Transverse colon (tissue), 4 donors: ENCODE data around the gene KMT2E. TPM values are rescaled to one million over a fixed set of nuclear protein-coding genes. Genes with fewer than 3 reads are reported as not detected.

Experiments used
- DNase-seq: peaks from one replicate; pipeline ENCODE4 v3.0.0-alpha.2; 2019
- H3K27ac ChIP-seq, 4 donors: fragments of 200-600 bp; sonication (generic); 2 replicates each; pipeline ENCODE4 v1.5.1; 2016 to 2018; ENCODE audit warnings: inconsistent platforms in 4 of 4
- H3K27me3 ChIP-seq: fragments of 200-600 bp; sonication (generic); 2 replicates; pipeline ENCODE4 v1.5.1; 2017; ENCODE audit warnings: inconsistent platforms
- H3K36me3 ChIP-seq, 4 donors: fragments of 200-600 bp; sonication (generic); 2 replicates each; pipeline ENCODE4 v1.5.1; 2017 to 2019; ENCODE audit warnings: inconsistent platforms in 4 of 4
- H3K4me1 ChIP-seq, 4 donors: fragments of 200-600 bp; sonication (generic); 2 replicates each; pipeline ENCODE4 v1.5.1; 2017 to 2020; ENCODE audit warnings: inconsistent platforms in 4 of 4
- H3K4me3 ChIP-seq, 4 donors: fragments of 200-600 bp; sonication (generic); 1 replicate in 1 of 4; 2 replicates in 3 of 4; pipeline versions ENCODE4 v1.5.1 to v1.6.1; 2017 to 2019; ENCODE audit warnings: inconsistent platforms in 4 of 4
- H3K9me3 ChIP-seq, 2 donors: fragments of 200-600 bp; sonication (generic); 2 replicates each; pipeline ENCODE4 v1.5.1; 2017 to 2019; ENCODE audit warnings: inconsistent platforms in 2 of 2
- CTCF ChIP-seq, 5 experiments: fragments of 200-600 bp in 3 of 5; fragments of 450-650 bp in 2 of 5; sonication (generic) in 3 of 5; IDR thresholded peaks; 1 replicate in 2 of 5; 2 replicates in 3 of 5; pipeline ENCODE4 v1.5.1; 2016 to 2017; ENCODE audit warnings: antibody characterized with exemption in 5 of 5, inconsistent platforms in 3 of 5, mild to moderate bottlenecking in 2 of 5, moderate library complexity in 1 of 5
- EP300 ChIP-seq: sonication (generic); formaldehyde crosslinking; IDR thresholded peaks from one replicate; pipeline ENCODE4 v1.6.1; 2017; ENCODE audit warnings: antibody characterized with exemption, low read depth
- POLR2A ChIP-seq: fragments of 450-650 bp; IDR thresholded peaks from one replicate; pipeline ENCODE4 v1.6.1; 2016; ENCODE audit warnings: antibody characterized with exemption, mild to moderate bottlenecking, moderate library complexity
- POLR2AphosphoS5 ChIP-seq, 3 donors: sonication (generic); formaldehyde crosslinking; IDR thresholded peaks; one replicate each; pipeline ENCODE4 v1.6.1; 2016; ENCODE audit warnings: antibody characterized with exemption in 3 of 3
- WGBS, 2 donors: methylation state at CpG; one replicate each; pipeline ENCODE4 v1.1.5; 2018; ENCODE audit warnings: low coverage in 1 of 2; 5-methylcytosine and 5-hydroxymethylcytosine counted together
- in situ Hi-C, 4 donors: fragments of 200-750 bp; cut with MboI; loops; one replicate each; pipeline versions ENCODE4 v1.15.0 to v1.15.1; 2017; ENCODE audit warnings: low sequenced_read_pairs in 3 of 4, low pct_ligation_motif_present in 1 of 4, low pct_unique_long_range_greater_than_20kb in 1 of 4
- intact Hi-C: fragments of 100-400 bp; cut with DNase I; formaldehyde crosslinking; loops from one replicate; pipeline ENCODE4 v1.15.1; 2023; ENCODE audit warnings: low total_unique reads
- total RNA-seq, 4 donors: library from RNA; depleted of rRNA; stranded (reverse); fragments of >200 nt; gene quantifications; one replicate each; pipeline ENCODE4 v1.1.0, GENCODE V29; 2016

Gene KMT2E
- total RNA-seq, 4 donors from 2014 or later, result 86.8 to 362 (median 178) TPM

- intact Hi-C loops, result no loop called here
- H3K36me3 ChIP-seq, result peaks cover 0 to 10% (median 0%) of the 10 kb centered on the region in 4 donors
These were observed 116.0 kb downstream of the KMT2E start for GRCh38 chr7:105130048-105130447.

GRCh38 chr7:105130580-105130979, 116.6 kb downstream of the KMT2E start:
- in situ Hi-C loops (no loop called here), intact Hi-C loops (no loop called here)
- Histone ChIP-seq H3K9me3 (no peaks in the 10 kb centered on the region), H3K36me3 (peaks cover 0 to 6% (median 0%) of the 10 kb centered on the region in 4 donors), H3K27me3 (no peaks in the 10 kb centered on the region), H3K27ac (no peak overlapping the region), H3K4me3 (no peak overlapping the region), H3K4me1 (no peaks in the 10 kb centered on the region)
- TF ChIP-seq CTCF (IDR thresholded peaks at IDR 0.05), result no peak
- TF ChIP-seq EP300, result no peak
- no peak for TF ChIP-seq POLR2AphosphoS5 (IDR thresholded peaks at IDR 0.05)
- TF ChIP-seq POLR2A, result no peak
- no peak for DNase-seq
- 95 to 96% methylated on average over 2 of the region's 2 CpGs for WGBS, 2 donors

More at GRCh38 chr7:105130048-105130447, 116.0 kb downstream of the KMT2E start:
- Histone ChIP-seq H3K4me1 (no peaks in the 10 kb centered on the region), H3K4me3 (no peak overlapping the region), H3K27ac (no peak overlapping the region), H3K27me3 (no peaks in the 10 kb centered on the region), H3K9me3 (no peaks in the 10 kb centered on the region)
- in situ Hi-C loops, result no loop called here
- no peak for DNase-seq
- WGBS, 2 donors, result 91% methylated on average over 5 of the region's 5 CpGs; no CpG with 5 or more reads in 1 of the 2 donors
- TF ChIP-seq POLR2AphosphoS5 (IDR thresholded peaks at IDR 0.05) (no peak), POLR2A (no peak), CTCF (IDR thresholded peaks at IDR 0.05) (no peak), EP300 (no peak)

- peaks cover 0 to under 1% (median 0%) of the 10 kb centered on the region in 4 donors for H3K36me3 ChIP-seq
- in situ Hi-C loops, result no loop called here
- no peak overlapping the region for H3K4me3 ChIP-seq
- 81 to 85% methylated on average over 10 to 12 of the region's 12 CpGs for WGBS, 2 donors
- intact Hi-C loops, result no loop called here
- no peak for DNase-seq
- no peak for TF ChIP-seq POLR2A
- TF ChIP-seq CTCF (IDR thresholded peaks at IDR 0.05), result no peak
- TF ChIP-seq EP300, result no peak
- TF ChIP-seq POLR2AphosphoS5 (IDR thresholded peaks at IDR 0.05), result no peak
- no peaks in the 10 kb centered on the region for H3K27me3 ChIP-seq
- no peaks in the 10 kb centered on the region for H3K4me1 ChIP-seq
- H3K9me3 ChIP-seq, result no peaks in the 10 kb centered on the region
- H3K27ac ChIP-seq, result no peak overlapping the region
These were observed 117.1 kb downstream of the KMT2E start for GRCh38 chr7:105131033-105131656.

- in situ Hi-C loops, result no loop called here
- TF ChIP-seq POLR2A, result no peak
- no peak for TF ChIP-seq EP300
- TF ChIP-seq CTCF (IDR thresholded peaks at IDR 0.05), result no peak
- TF ChIP-seq POLR2AphosphoS5 (IDR thresholded peaks at IDR 0.05), result no peak
These were observed 117.9 kb downstream of the KMT2E start for GRCh38 chr7:105131890-105132289.

More at GRCh38 chr7:105131890-105132289, 117.9 kb downstream of the KMT2E start:
- 84 to 88% methylated on average over 4 to 7 of the region's 7 CpGs for WGBS, 2 donors
- DNase-seq, result no peak
- no peaks in the 10 kb centered on the region for H3K27me3 ChIP-seq
- H3K27ac ChIP-seq, result no peak overlapping the region
- no peaks in the 10 kb centered on the region for H3K9me3 ChIP-seq
- intact Hi-C loops, result no loop called here
- H3K4me1 ChIP-seq, result no peaks in the 10 kb centered on the region
- no peaks in the 10 kb centered on the region for H3K36me3 ChIP-seq
- no peak overlapping the region for H3K4me3 ChIP-seq
